ENCODE data around the gene MECP2. TPM values are rescaled to one million over a fixed set of nuclear protein-coding genes. Genes with fewer than 3 reads are reported as not detected.

The MECP2 gene
- total RNA-seq, 1 experiment from 2014 or later = 52.8 TPM

GRCh38 chrX:154037754-154038153 is 59.8 kb downstream of the MECP2 start:
- H3K27me3 ChIP-seq (replicated peaks; ENCODE audit: insufficient read depth, low read depth, low read length, poor library complexity) = peaks cover 7% of the 10 kb centered on the region
- no peak overlapping the region for H3K27ac ChIP-seq (ENCODE audit: low read depth, low read length, poor library complexity, severe bottlenecking)
- no peak for DNase-seq (ENCODE audit: low spot score)
- no peaks in the 10 kb centered on the region for H3K36me3 ChIP-seq (ENCODE audit: insufficient read depth, low read length, poor library complexity, severe bottlenecking)
- CTCF ChIA-PET = interaction anchor here (0.7 kb wide), 1 partner anchor 91 kb away, joined by 10 read pairs; no protein-coding TSS in a partner anchor
- H3K4me3 ChIP-seq (ENCODE audit: low read depth, low read length, poor library complexity, severe bottlenecking) = no peak overlapping the region
- H3K4me1 ChIP-seq (ENCODE audit: insufficient read depth, low read length, poor library complexity, severe bottlenecking) = peaks cover 1% of the 10 kb centered on the region
- POLR2A ChIA-PET (ENCODE audit: low non-redundant PET) = no interaction called here
- no peaks in the 10 kb centered on the region for H3K9me3 ChIP-seq (ENCODE audit: low read depth, low read length, poor library complexity, severe bottlenecking)
- no TSS peak for BruUV-seq (replicated peaks)
- intact Hi-C loops (cut with micrococcal nuclease; ENCODE audit: unreplicated experiment) = no loop called here
- TF ChIP-seq EZH2 (IDR thresholded peaks at IDR 0.05; ENCODE audit: borderline replicate concordance, low read depth, low read length, poor library complexity, severe bottlenecking) (no peak), CTCF (conservative IDR thresholded peaks at IDR 0.05; ENCODE audit: low read depth, low read length) (no peak)

DNA sequence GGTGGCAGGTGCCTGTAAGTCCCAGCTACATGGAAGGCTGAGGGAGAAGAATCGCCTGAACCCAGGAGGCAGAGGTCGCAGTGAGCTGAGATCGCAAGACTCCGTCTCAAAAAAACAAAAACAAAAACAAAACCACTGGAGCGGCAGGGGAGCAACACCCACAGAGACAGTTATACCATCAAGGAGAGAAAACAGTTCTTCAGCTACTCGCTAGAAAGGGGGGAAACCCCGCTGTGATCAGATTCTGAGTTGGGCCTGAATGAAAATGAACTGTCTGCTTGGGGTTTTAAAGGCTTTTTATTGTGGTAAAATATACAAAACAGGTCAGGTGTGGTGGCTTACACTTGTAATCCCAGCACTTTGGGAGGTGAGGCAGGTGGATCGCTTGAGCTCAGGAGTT is 61.0 kb downstream of the MECP2 start:
- Histone ChIP-seq H3K27ac (ENCODE audit: low read depth, low read length, poor library complexity, severe bottlenecking) (no peak overlapping the region), H3K4me1 (ENCODE audit: insufficient read depth, low read length, poor library complexity, severe bottlenecking) (no peaks in the 10 kb centered on the region), H3K4me3 (ENCODE audit: low read depth, low read length, poor library complexity, severe bottlenecking) (no peak overlapping the region), H3K36me3 (ENCODE audit: insufficient read depth, low read length, poor library complexity, severe bottlenecking) (peaks cover 4% of the 10 kb centered on the region), H3K27me3 (replicated peaks; ENCODE audit: insufficient read depth, low read depth, low read length, poor library complexity) (peaks cover 10% of the 10 kb centered on the region), H3K9me3 (ENCODE audit: low read depth, low read length, poor library complexity, severe bottlenecking) (no peaks in the 10 kb centered on the region)
- no peak for DNase-seq (ENCODE audit: low spot score)
- intact Hi-C loops (cut with micrococcal nuclease; ENCODE audit: unreplicated experiment) = no loop called here
- POLR2A ChIA-PET (ENCODE audit: low non-redundant PET) = no interaction called here
- TF ChIP-seq EZH2 (IDR thresholded peaks at IDR 0.05; ENCODE audit: borderline replicate concordance, low read depth, low read length, poor library complexity, severe bottlenecking) (no peak), CTCF (conservative IDR thresholded peaks at IDR 0.05; ENCODE audit: low read depth, low read length) (no peak)
- no TSS peak for BruUV-seq (replicated peaks)
- CTCF ChIA-PET = no interaction called here

- no peak for DNase-seq (ENCODE audit: low spot score)
- Histone ChIP-seq H3K27ac (ENCODE audit: low read depth, low read length, poor library complexity, severe bottlenecking) (no peak overlapping the region), H3K27me3 (replicated peaks; ENCODE audit: insufficient read depth, low read depth, low read length, poor library complexity) (peaks cover 5% of the 10 kb centered on the region), H3K4me1 (ENCODE audit: insufficient read depth, low read length, poor library complexity, severe bottlenecking) (no peaks in the 10 kb centered on the region), H3K9me3 (ENCODE audit: low read depth, low read length, poor library complexity, severe bottlenecking) (no peaks in the 10 kb centered on the region), H3K4me3 (ENCODE audit: low read depth, low read length, poor library complexity, severe bottlenecking) (no peak overlapping the region), H3K36me3 (ENCODE audit: insufficient read depth, low read length, poor library complexity, severe bottlenecking) (peaks cover 19% of the 10 kb centered on the region)
- ChIA-PET CTCF (no interaction called here), POLR2A (ENCODE audit: low non-redundant PET) (no interaction called here)
- TF ChIP-seq CTCF (conservative IDR thresholded peaks at IDR 0.05; ENCODE audit: low read depth, low read length) = no peak
- no peak for TF ChIP-seq EZH2 (IDR thresholded peaks at IDR 0.05; ENCODE audit: borderline replicate concordance, low read depth, low read length, poor library complexity, severe bottlenecking)
- intact Hi-C loops (cut with micrococcal nuclease; ENCODE audit: unreplicated experiment) = no loop called here
- BruUV-seq (replicated peaks) = no TSS peak
Observed at GRCh38 chrX:154033848-154034247, 63.7 kb downstream of the MECP2 start.
